ENCODE results near the gene IFT88.

The IFT88 gene

DNA sequence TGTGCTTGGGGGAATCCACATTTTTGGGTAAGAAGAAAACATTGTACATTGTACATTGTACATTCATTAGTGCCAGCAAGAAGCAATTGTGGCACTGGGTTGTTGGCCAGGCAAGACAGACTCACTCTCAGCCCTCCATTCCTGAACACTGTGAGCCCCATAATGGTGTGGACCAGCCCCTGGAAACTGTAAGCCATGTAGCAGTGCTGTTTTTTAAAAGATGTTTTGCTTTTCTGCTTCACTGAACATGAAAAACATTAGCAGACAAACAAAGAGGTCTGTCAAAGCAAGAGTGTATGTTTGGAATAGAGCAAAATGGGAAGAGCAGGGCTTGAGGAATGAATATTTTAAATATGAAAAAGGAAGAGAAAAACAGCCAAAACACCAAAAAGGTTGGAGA, 97.4 kb downstream of the IFT88 start:
- H2AK5ac ChIP-seq (ENCODE audit: low read length), result no peak overlapping the region
- no peaks in the 10 kb centered on the region for H3K27me3 ChIP-seq (ENCODE audit: insufficient read depth, low read length)
- no peak overlapping the region for H4K91ac ChIP-seq (ENCODE audit: low read depth, low read length)
- no peaks in the 10 kb centered on the region for H3K9me3 ChIP-seq (ENCODE audit: insufficient read depth, low read depth, low read length)
- no peaks in the 10 kb centered on the region for H3K79me1 ChIP-seq (ENCODE audit: low read length)
- H3K4me1 ChIP-seq (ENCODE audit: control insufficient read depth in 1 of 2, insufficient read depth in 2 of 2, low read length in 2 of 2), result peaks cover 0 to 4% of the 10 kb centered on the region in 2 experiments
- H3K4me2 ChIP-seq (ENCODE audit: low read length), result no peak overlapping the region
- H4K12ac ChIP-seq (ENCODE audit: low read depth, low read length), result no peak overlapping the region
- H3K14ac ChIP-seq (ENCODE audit: low read length), result no peak overlapping the region
- DNase-seq, result no peak
- H2BK5ac ChIP-seq (ENCODE audit: low read depth, low read length, poor library complexity), result no peak overlapping the region
- H2AFZ ChIP-seq (ENCODE audit: insufficient read depth, low read length, poor library complexity), result no peak overlapping the region
- no peak overlapping the region for H2BK120ac ChIP-seq (ENCODE audit: insufficient read depth, low read length, poor library complexity)
- H4K8ac ChIP-seq (ENCODE audit: low read depth, low read length), result no peak overlapping the region
- no peak overlapping the region for H3K4me3 ChIP-seq (ENCODE audit: low read depth, low read length)
- no peaks in the 10 kb centered on the region for H3K79me2 ChIP-seq (ENCODE audit: control insufficient read depth, insufficient read depth, low read length, poor library complexity)
- peaks cover 1 to 2% of the 10 kb centered on the region in 2 experiments for H3K36me3 ChIP-seq (ENCODE audit: control insufficient read depth in 1 of 2, insufficient read depth in 2 of 2, low read length in 2 of 2)
- no peak overlapping the region for H3K23ac ChIP-seq (ENCODE audit: low read length)
- no peak overlapping the region for H3K18ac ChIP-seq (ENCODE audit: low read length)
- H3K4ac ChIP-seq (ENCODE audit: low read depth, low read length), result no peak overlapping the region
- H3K9ac ChIP-seq (ENCODE audit: low read length), result no peak overlapping the region
- H3K27ac ChIP-seq (ENCODE audit: low read depth, low read length), result no peak overlapping the region
- H2BK12ac ChIP-seq (ENCODE audit: low read length), result no peak overlapping the region

DNA sequence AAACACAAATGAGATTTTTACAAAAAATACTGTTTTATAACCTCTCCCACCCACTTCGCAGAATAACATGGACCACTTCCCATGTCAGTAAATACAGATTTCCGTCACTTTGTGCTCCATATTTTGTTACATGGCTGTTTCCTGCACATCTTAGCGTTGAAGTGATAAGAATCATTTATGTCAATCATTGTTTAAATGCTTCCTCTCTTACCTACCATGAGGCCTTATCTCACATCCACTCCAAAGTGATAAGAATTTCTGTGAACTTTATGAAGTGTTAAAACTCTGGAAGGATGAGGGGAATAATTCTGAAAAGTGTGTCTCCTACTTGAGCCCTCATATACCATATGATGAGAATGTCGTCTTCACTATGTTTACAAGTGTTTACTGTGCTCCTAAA, 100.0 kb downstream of the IFT88 start:
- H3K27me3 ChIP-seq (ENCODE audit: insufficient read depth, low read length), result no peaks in the 10 kb centered on the region
- no peak overlapping the region for H3K4me2 ChIP-seq (ENCODE audit: low read length)
- no peak overlapping the region for H2BK12ac ChIP-seq (ENCODE audit: low read length)
- no peak overlapping the region for H2AFZ ChIP-seq (ENCODE audit: insufficient read depth, low read length, poor library complexity)
- H3K27ac ChIP-seq (ENCODE audit: low read depth, low read length), result no peak overlapping the region
- WGBS (ENCODE audit: extremely low coverage, insufficient coverage, insufficient read length), result no CpG with 5 or more reads among the region's 4 CpGs
- H3K18ac ChIP-seq (ENCODE audit: low read length), result no peak overlapping the region
- H3K9ac ChIP-seq (ENCODE audit: low read length), result no peak overlapping the region
- H2AK5ac ChIP-seq (ENCODE audit: low read length), result no peak overlapping the region
- no peak overlapping the region for H3K23ac ChIP-seq (ENCODE audit: low read length)
- DNase-seq, result peak in 1 of 2 donors; percentile 51
- H3K14ac ChIP-seq (ENCODE audit: low read length), result no peak overlapping the region
- no peak overlapping the region for H4K8ac ChIP-seq (ENCODE audit: low read depth, low read length)
- H3K79me2 ChIP-seq (ENCODE audit: control insufficient read depth, insufficient read depth, low read length, poor library complexity), result no peaks in the 10 kb centered on the region
- H2BK120ac ChIP-seq (ENCODE audit: insufficient read depth, low read length, poor library complexity), result no peak overlapping the region
- H3K36me3 ChIP-seq (ENCODE audit: control insufficient read depth in 1 of 2, insufficient read depth in 2 of 2, low read length in 2 of 2), result peaks cover 1 to 2% of the 10 kb centered on the region in 2 experiments
- no peak overlapping the region for H3K4me3 ChIP-seq (ENCODE audit: low read depth, low read length)
- no peak overlapping the region for H2BK5ac ChIP-seq (ENCODE audit: low read depth, low read length, poor library complexity)
- no peaks in the 10 kb centered on the region for H3K79me1 ChIP-seq (ENCODE audit: low read length)
- H4K12ac ChIP-seq (ENCODE audit: low read depth, low read length), result no peak overlapping the region
- no peak overlapping the region for H3K4ac ChIP-seq (ENCODE audit: low read depth, low read length)
- H3K9me3 ChIP-seq (ENCODE audit: insufficient read depth, low read depth, low read length), result no peaks in the 10 kb centered on the region
- peaks cover 0 to 4% of the 10 kb centered on the region in 2 experiments for H3K4me1 ChIP-seq (ENCODE audit: control insufficient read depth in 1 of 2, insufficient read depth in 2 of 2, low read length in 2 of 2)
- no peak overlapping the region for H4K91ac ChIP-seq (ENCODE audit: low read depth, low read length)

DNA sequence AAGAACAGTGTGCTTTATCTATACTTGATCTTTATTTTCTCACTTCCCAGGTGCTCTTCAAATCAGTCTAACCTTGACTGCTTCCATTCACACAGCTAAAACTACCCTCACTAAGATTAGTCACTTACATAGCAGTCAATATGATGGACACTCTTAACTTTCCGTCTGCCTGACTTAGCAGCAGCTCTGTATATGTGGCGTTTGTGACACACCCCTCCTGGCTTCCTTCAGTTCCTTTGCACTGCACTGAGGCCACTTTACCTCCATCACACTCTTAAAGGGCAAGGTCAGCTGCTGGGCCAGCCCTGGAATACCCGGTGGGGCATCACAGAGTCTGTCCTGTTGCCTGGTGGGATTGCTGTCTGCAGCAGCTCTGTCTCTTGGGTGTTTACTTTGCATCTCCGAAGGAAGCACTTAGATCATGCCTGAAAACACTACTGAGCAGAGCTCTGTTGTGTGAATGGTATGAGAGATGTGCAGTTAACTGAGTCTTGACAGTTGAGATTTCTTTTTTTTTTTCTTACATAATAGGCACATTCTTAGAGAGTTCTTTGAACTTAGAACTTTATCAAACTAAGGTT, 101.0 kb downstream of the IFT88 start:
- Histone ChIP-seq H4K12ac (ENCODE audit: low read depth, low read length) (no peak overlapping the region), H3K4me3 (ENCODE audit: low read depth, low read length) (no peak overlapping the region), H3K27me3 (ENCODE audit: insufficient read depth, low read length) (no peaks in the 10 kb centered on the region), H3K23ac (ENCODE audit: low read length) (no peak overlapping the region), H3K9me3 (ENCODE audit: insufficient read depth, low read depth, low read length) (no peaks in the 10 kb centered on the region), H2AFZ (ENCODE audit: insufficient read depth, low read length, poor library complexity) (no peak overlapping the region), H3K4me1 (ENCODE audit: control insufficient read depth in 1 of 2, insufficient read depth in 2 of 2, low read length in 2 of 2) (peaks cover 0 to 4% of the 10 kb centered on the region in 2 experiments), H2BK12ac (ENCODE audit: low read length) (no peak overlapping the region), H2AK5ac (ENCODE audit: low read length) (no peak overlapping the region), H3K18ac (ENCODE audit: low read length) (no peak overlapping the region), H3K4me2 (ENCODE audit: low read length) (no peak overlapping the region), H3K4ac (ENCODE audit: low read depth, low read length) (no peak overlapping the region), H4K91ac (ENCODE audit: low read depth, low read length) (no peak overlapping the region), H2BK5ac (ENCODE audit: low read depth, low read length, poor library complexity) (no peak overlapping the region), H2BK120ac (ENCODE audit: insufficient read depth, low read length, poor library complexity) (no peak overlapping the region), H3K79me2 (ENCODE audit: control insufficient read depth, insufficient read depth, low read length, poor library complexity) (no peaks in the 10 kb centered on the region), H3K27ac (ENCODE audit: low read depth, low read length) (no peak overlapping the region), H3K9ac (ENCODE audit: low read length) (no peak overlapping the region), H3K36me3 (ENCODE audit: control insufficient read depth in 1 of 2, insufficient read depth in 2 of 2, low read length in 2 of 2) (peaks cover 1 to 2% of the 10 kb centered on the region in 2 experiments), H3K79me1 (ENCODE audit: low read length) (no peaks in the 10 kb centered on the region), H3K14ac (ENCODE audit: low read length) (no peak overlapping the region), H4K8ac (ENCODE audit: low read depth, low read length) (no peak overlapping the region)
- whole genome bisulfite sequencing (ENCODE audit: extremely low coverage, insufficient coverage, insufficient read length), result no CpG with 5 or more reads among the region's 4 CpGs
- DNase-seq, result no peak

DNA sequence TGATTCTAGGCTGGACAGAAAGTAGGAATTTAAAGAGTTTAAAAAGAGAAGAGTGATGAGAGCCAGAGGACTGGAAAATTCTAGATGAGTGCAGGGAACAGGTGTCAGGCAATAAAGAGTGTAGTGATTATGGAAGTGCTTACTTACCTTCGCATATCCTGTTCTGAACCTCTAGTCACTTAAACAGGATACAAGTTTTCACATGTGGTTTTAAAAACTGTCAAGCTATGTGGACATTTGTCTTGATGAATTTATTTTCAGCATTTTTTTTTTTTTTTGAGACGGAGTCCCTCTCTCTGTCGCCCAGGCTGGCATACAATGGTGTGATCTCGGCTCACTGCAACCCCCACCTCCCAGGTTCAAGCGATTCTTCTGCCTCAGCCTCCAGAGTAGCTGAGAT, 102.2 kb downstream of the IFT88 start:
- no peak overlapping the region for H4K12ac ChIP-seq (ENCODE audit: low read depth, low read length)
- no peak overlapping the region for H3K9ac ChIP-seq (ENCODE audit: low read length)
- H3K4me2 ChIP-seq (ENCODE audit: low read length), result no peak overlapping the region
- H3K18ac ChIP-seq (ENCODE audit: low read length), result no peak overlapping the region
- no peaks in the 10 kb centered on the region for H3K79me1 ChIP-seq (ENCODE audit: low read length)
- H3K36me3 ChIP-seq (ENCODE audit: control insufficient read depth in 1 of 2, insufficient read depth in 2 of 2, low read length in 2 of 2), result peaks cover 1 to 2% of the 10 kb centered on the region in 2 experiments
- H4K91ac ChIP-seq (ENCODE audit: low read depth, low read length), result no peak overlapping the region
- H3K23ac ChIP-seq (ENCODE audit: low read length), result no peak overlapping the region
- H2AK5ac ChIP-seq (ENCODE audit: low read length), result no peak overlapping the region
- no peak overlapping the region for H2BK12ac ChIP-seq (ENCODE audit: low read length)
- H3K27ac ChIP-seq (ENCODE audit: low read depth, low read length), result no peak overlapping the region
- H3K27me3 ChIP-seq (ENCODE audit: insufficient read depth, low read length), result no peaks in the 10 kb centered on the region
- H3K4me1 ChIP-seq (ENCODE audit: control insufficient read depth in 1 of 2, insufficient read depth in 2 of 2, low read length in 2 of 2), result peaks cover 0 to 4% of the 10 kb centered on the region in 2 experiments
- no peak overlapping the region for H2BK120ac ChIP-seq (ENCODE audit: insufficient read depth, low read length, poor library complexity)
- no peak overlapping the region for H3K4ac ChIP-seq (ENCODE audit: low read depth, low read length)
- no peak overlapping the region for H3K14ac ChIP-seq (ENCODE audit: low read length)
- H3K4me3 ChIP-seq (ENCODE audit: low read depth, low read length), result no peak overlapping the region
- no CpG with 5 or more reads among the region's 5 CpGs for WGBS (ENCODE audit: extremely low coverage, insufficient coverage, insufficient read length)
- H2AFZ ChIP-seq (ENCODE audit: insufficient read depth, low read length, poor library complexity), result no peak overlapping the region
- H3K79me2 ChIP-seq (ENCODE audit: control insufficient read depth, insufficient read depth, low read length, poor library complexity), result no peaks in the 10 kb centered on the region
- H2BK5ac ChIP-seq (ENCODE audit: low read depth, low read length, poor library complexity), result no peak overlapping the region
- no peaks in the 10 kb centered on the region for H3K9me3 ChIP-seq (ENCODE audit: insufficient read depth, low read depth, low read length)
- H4K8ac ChIP-seq (ENCODE audit: low read depth, low read length), result no peak overlapping the region
- no peak for DNase-seq
